ENCODE data around the gene PRG2.
"Not testable (repeated sequence)": the region's sequence is repeated elsewhere in the genome, so short reads cannot be mapped to it uniquely, and the experiment has no call there.

PRG2 gene

DNA sequence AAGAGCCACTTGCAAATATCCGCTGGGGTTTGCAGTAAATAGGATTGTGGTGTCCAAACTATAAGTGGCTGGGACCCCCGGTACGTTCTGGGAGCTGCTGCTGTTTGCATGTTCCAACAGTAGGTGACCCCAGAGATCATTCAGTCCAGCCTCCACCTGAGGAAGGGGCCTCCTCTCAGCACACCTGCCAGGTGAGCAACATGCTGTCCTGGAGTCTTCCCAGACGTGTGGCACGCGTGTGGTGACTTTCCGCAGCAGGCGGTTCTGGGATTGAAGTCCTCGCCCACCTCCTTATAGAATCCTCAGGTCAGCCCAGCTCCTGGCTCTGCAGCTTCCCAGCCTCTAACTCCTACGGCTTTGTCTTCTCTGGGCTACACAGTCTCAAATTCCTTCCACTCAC lies 45.6 kb downstream of the PRG2 start:
- no peak for DNase-seq

DNA sequence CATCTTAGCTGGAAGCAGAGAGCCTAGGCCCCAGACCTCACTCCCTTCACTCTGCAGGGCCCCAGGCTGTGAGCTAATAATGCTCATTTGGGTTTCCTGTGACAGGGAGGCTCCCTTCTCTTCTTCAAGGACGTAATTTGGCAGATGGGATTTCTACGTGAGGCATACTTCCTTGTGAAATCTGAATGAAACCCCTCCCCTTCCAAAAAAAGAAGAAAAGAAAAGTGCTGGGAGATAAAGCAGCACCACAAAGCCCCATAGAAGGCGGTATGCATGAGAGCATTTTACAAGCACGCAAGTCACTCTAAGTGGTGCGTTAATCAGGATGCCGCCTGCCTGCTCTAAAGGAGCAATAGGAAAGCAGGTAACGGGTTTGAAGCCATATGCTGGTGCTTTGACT lies 46.6 kb downstream of the PRG2 start:
- no peak for DNase-seq

- DNase-seq: no peak
Measured at GRCh38 chr11:57342702-57343101, 47.7 kb downstream of the PRG2 start.

DNA sequence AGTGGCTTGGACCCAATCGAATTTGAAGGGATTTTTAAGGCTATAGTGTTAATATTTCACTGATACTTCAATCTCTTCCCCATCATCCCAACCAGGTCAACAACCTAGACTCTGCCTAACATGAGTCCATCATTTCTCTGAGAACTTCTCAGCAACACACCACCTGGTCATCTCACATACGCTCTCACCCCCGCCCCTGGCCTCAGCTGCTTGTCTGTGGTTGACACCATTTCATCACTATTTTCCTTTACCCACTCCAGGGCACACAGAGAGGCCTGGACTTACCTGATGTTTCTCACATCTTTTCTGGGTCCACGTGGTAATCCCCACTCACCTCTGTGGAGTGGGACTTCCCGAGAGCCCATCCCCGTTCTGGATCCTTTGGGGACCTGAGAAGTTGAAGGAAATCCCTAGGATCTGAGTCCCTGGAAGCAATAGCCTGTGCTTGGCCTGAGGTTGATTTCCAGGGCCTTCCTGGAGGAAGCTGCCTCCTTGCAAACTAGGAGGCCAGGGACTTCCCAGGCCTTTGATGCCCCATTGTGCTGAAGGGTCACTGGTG lies 49.1 kb downstream of the PRG2 start:
- no peak for DNase-seq

GRCh38 chr11:57340039-57340615 lies 50.3 kb downstream of the PRG2 start:
- no peak for DNase-seq

DNA sequence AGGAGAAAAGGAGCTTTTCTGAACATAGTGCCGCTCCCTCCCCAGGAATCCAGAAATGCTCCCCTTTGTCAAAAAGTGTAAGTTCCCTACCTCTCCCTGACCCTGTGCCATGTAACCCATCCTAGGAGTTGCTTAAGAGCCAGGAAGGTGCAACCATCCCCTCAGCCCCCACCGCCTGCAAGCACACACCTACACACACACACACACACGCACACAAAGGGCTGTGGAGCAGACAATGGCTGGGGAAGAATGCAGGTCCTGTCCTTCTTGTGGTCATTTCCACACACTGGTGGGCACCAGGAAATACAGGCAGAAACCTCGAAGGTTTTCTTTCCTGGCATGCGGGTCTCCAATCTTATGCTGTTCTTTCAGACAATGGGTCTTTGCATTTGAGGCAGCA lies 51.1 kb downstream of the PRG2 start:
- no peak for DNase-seq

DNA sequence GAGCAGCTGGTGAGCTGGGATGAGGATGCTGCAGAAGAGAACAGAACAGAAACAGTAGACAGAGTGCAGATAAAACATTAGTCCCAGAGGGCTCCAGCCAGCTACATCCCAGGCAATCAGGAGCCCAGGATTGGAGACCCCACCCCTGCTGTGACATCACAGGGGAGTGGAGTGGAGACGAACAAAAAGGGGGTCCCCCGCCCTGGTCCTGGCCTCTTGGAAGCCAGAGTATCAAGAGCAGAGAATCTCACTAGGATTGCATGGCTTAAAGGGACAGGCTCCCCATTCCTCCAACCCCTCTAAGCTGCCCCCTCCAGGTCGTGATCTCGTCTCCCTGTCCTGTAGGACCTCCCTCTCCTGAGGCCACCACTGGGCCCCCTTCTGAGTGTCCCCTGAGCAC lies 52.3 kb downstream of the PRG2 start, which contains the start of gene P2RX3:
Gene P2RX3, plus strand, starts transcription at position 211 of the 400 bp plus-strand sequence. CDS start 199 bp downstream, outside the sequence.
- DNase-seq: no peak

GRCh38 chr11:57336856-57337255 lies 53.6 kb downstream of the PRG2 start:
- not testable (repeated sequence) for DNase-seq
